OCI-LY7 (cell line): Measurements from ENCODE around the gene NEK9. TPM values are rescaled to one million over a fixed set of nuclear protein-coding genes. Genes with fewer than 3 reads are reported as not detected.

Experiments
- BruUV-seq: library from RNA; stranded (reverse); fragments of 400-500 nt; replicated peaks from 2 replicates; lab custom pipeline; 2021; lab: Mats Ljungman, UMichigan
- CTCF ChIA-PET: fragments of 300-600 bp; sonication (Branson Sonifier 250); formaldehyde crosslinking; loops from one replicate; lab custom pipeline; 2022; ENCODE audit warnings: antibody characterized with exemption; ENCODE audit not compliant: unreplicated experiment; lab: Charles Lee
- POLR2A ChIA-PET: fragments of 300-600 bp; sonication (Branson Sonifier 250); formaldehyde crosslinking; loops from one replicate; lab custom pipeline; 2022; ENCODE audit warnings: antibody characterized with exemption; lab: Charles Lee
- DNase-seq: peaks from one replicate; pipeline ENCODE4 v3.0.0-alpha.2; 2015; ENCODE audit warnings: low spot score
- H2AFZ ChIP-seq: fragments of 200-600 bp; sonication (generic), shearing (Covaris generic); 2 replicates; pipeline ENCODE4 v1.6.1; 2014; ENCODE audit warnings: mild to moderate bottlenecking, antibody characterized with exemption, low read length, moderate library complexity
- H3K27ac ChIP-seq: fragments of 200-600 bp; sonication (generic); 2 replicates; pipeline ENCODE4 v1.5.1; 2014; ENCODE audit warnings: mixed run types, low read depth, mild to moderate bottlenecking, moderate library complexity, low read length, inconsistent platforms; ENCODE audit not compliant: poor library complexity, severe bottlenecking
- H3K36me3 ChIP-seq: fragments of 200-600 bp; sonication (generic); 2 replicates; pipeline ENCODE4 v1.6.1; 2014; ENCODE audit warnings: mild to moderate bottlenecking, antibody characterized with exemption, low read length, moderate library complexity, mixed read lengths; ENCODE audit not compliant: insufficient read depth
- H3K4me1 ChIP-seq: fragments of 200-600 bp; sonication (generic); 2 replicates; pipeline ENCODE4 v1.5.1; 2014; ENCODE audit warnings: mild to moderate bottlenecking, low read length; ENCODE audit not compliant: insufficient read depth, poor library complexity, severe bottlenecking
- H3K4me2 ChIP-seq: fragments of 200-600 bp; sonication (generic); 2 replicates; pipeline ENCODE4 v1.6.1; 2014; ENCODE audit warnings: mild to moderate bottlenecking, low read length
- H3K4me3 ChIP-seq: fragments of 200-600 bp; sonication (generic); 2 replicates; pipeline ENCODE4 v1.5.1; 2014; ENCODE audit warnings: mild to moderate bottlenecking, low read depth, low read length; ENCODE audit not compliant: poor library complexity, severe bottlenecking
- H3K79me2 ChIP-seq: fragments of 200-600 bp; sonication (generic); 2 replicates; pipeline ENCODE4 v1.6.1; 2016; ENCODE audit warnings: low read depth, mild to moderate bottlenecking, low read length, moderate library complexity, mixed read lengths; ENCODE audit not compliant: insufficient read depth
- H3K9me2 ChIP-seq: fragments of 200-600 bp; sonication (generic); 2 replicates; pipeline ENCODE4 v1.6.1; 2016; ENCODE audit warnings: mild to moderate bottlenecking, low read length, mixed read lengths; ENCODE audit not compliant: insufficient read depth
- H3K9me3 ChIP-seq: fragments of 200-600 bp; sonication (generic); 2 replicates; pipeline ENCODE4 v1.6.1; 2014; ENCODE audit warnings: mild to moderate bottlenecking, mixed run types, low read length, mixed read lengths
- H4K20me1 ChIP-seq: fragments of 200-600 bp; sonication (generic); 2 replicates; pipeline ENCODE4 v1.6.1; 2014; ENCODE audit warnings: mild to moderate bottlenecking, antibody characterized with exemption, low read length, moderate library complexity, mixed read lengths; ENCODE audit not compliant: insufficient read depth
- CTCF ChIP-seq: fragments of 200-600 bp; sonication (generic); conservative IDR thresholded peaks from 2 replicates; pipeline ENCODE4 v1.5.1; 2014; ENCODE audit warnings: mild to moderate bottlenecking, antibody characterized with exemption, low read length, moderate library complexity, mixed read lengths
- EZH2phosphoT487 ChIP-seq: fragments of 200-600 bp; sonication (generic); IDR thresholded peaks from 2 replicates; pipeline ENCODE4 v1.6.1; 2018; ENCODE audit warnings: low read depth, borderline replicate concordance, mild to moderate bottlenecking, mixed run types, antibody characterized with exemption, low read length, moderate library complexity, mixed read lengths
- intact Hi-C: fragments of 100-400 bp; cut with micrococcal nuclease; formaldehyde crosslinking; loops from one replicate; pipeline ENCODE4 v1.10.0; 2022; ENCODE audit not compliant: unreplicated experiment
- total RNA-seq, 2 experiments: library from RNA; depleted of rRNA in 1 of 2; stranded (reverse); fragments of >200 nt in 1 of 2; shearing (Covaris generic) in 1 of 2; gene quantifications; 2 replicates each; pipeline ENCODE4 v1.2.3, GENCODE V29; 2014 to 2022

The NEK9 gene
- total RNA-seq, 2 experiments from 2014 or later = 58.3 to 86.4 TPM

- TF ChIP-seq CTCF (no peak), EZH2phosphoT487 (no peak)
- POLR2A ChIA-PET = interaction anchor here (0.6 to 1.5 kb wide), 5 partner anchors 10 to 1866 kb away, joined by 3 to 9 read pairs (median 4); no protein-coding TSS in a partner anchor
- Histone ChIP-seq H3K9me3 (no peaks in the 10 kb centered on the region), H3K9me2 (no peaks in the 10 kb centered on the region), H3K4me3 (no peak overlapping the region), H3K4me2 (no peak overlapping the region), H2AFZ (no peak overlapping the region), H3K36me3 (0 out of 2 replicates have a peak, but pooled peaks cover 9% of the 10 kb centered on the region), H3K79me2 (peaks cover 95% of the 10 kb centered on the region), H3K4me1 (peaks cover 16% of the 10 kb centered on the region), H4K20me1 (0 out of 2 replicates have a peak, but pooled peaks cover 10% of the 10 kb centered on the region), H3K27ac (no peak overlapping the region)
- intact Hi-C loops = no loop called here
- CTCF ChIA-PET = no interaction called here
- no peak for DNase-seq
- BruUV-seq = no TSS peak
Measured at GRCh38 chr14:75165586-75166391, 38.9 kb upstream of the NEK9 start.

- H3K4me1 ChIP-seq = peaks cover 21% of the 10 kb centered on the region
- H3K4me3 ChIP-seq = no peak overlapping the region
- no TSS peak for BruUV-seq
- intact Hi-C loops = no loop called here
- peaks cover 17% of the 10 kb centered on the region; the same call in 1 of the 2 replicates for H4K20me1 ChIP-seq
- 0 out of 2 replicates have a peak, but pooled peaks cover 6% of the 10 kb centered on the region for H3K36me3 ChIP-seq
- no peak overlapping the region for H3K4me2 ChIP-seq
- POLR2A ChIA-PET = interaction anchor here (0.7 to 1.0 kb wide), 3 partner anchors 9 to 272 kb away, joined by 3 to 4 read pairs (median 3); no protein-coding TSS in a partner anchor
- peaks cover 95% of the 10 kb centered on the region for H3K79me2 ChIP-seq
- CTCF ChIA-PET = no interaction called here
- no peaks in the 10 kb centered on the region for H3K9me3 ChIP-seq
- TF ChIP-seq CTCF (no peak), EZH2phosphoT487 (no peak)
- H3K9me2 ChIP-seq = no peaks in the 10 kb centered on the region
- H3K27ac ChIP-seq = no peak overlapping the region
- DNase-seq = no peak
- no peak overlapping the region for H2AFZ ChIP-seq
Measured at GRCh38 chr14:75164809-75165208, 38.0 kb upstream of the NEK9 start.

- ChIA-PET CTCF (no interaction called here), POLR2A (interaction anchor here (0.7 kb wide), 1 partner anchor 10 kb away, joined by 3 read pairs; no protein-coding TSS in a partner anchor)
- no TSS peak for BruUV-seq
- TF ChIP-seq EZH2phosphoT487 (no peak), CTCF (no peak)
- H3K9me3 ChIP-seq = no peaks in the 10 kb centered on the region
- intact Hi-C loops = no loop called here
- no peaks in the 10 kb centered on the region for H3K9me2 ChIP-seq
- H3K79me2 ChIP-seq = peaks cover 95% of the 10 kb centered on the region
- no peak overlapping the region for H3K4me2 ChIP-seq
- DNase-seq = no peak
- peaks cover 21% of the 10 kb centered on the region; the same call in 1 of the 2 replicates for H4K20me1 ChIP-seq
- no peak overlapping the region for H3K4me3 ChIP-seq
- no peak overlapping the region for H2AFZ ChIP-seq
- H3K27ac ChIP-seq = no peak overlapping the region
- H3K4me1 ChIP-seq = peaks cover 30% of the 10 kb centered on the region
- H3K36me3 ChIP-seq = 0 out of 2 replicates have a peak, but pooled peaks cover 6% of the 10 kb centered on the region
Measured at GRCh38 chr14:75163677-75164076, 36.8 kb upstream of the NEK9 start.
